GM21381 (cell line): ENCODE data around the gene PLCB1.
"Not testable (repeated sequence)": the region's sequence is repeated elsewhere in the genome, so short reads cannot be mapped to it uniquely, and the experiment has no call there.

ENCODE experiments used
- ATAC-seq: cut with Tn5 transposase; IDR thresholded peaks from one replicate; pipeline ENCODE4 v1.9.1; 2021; ENCODE audit warnings: mild to moderate bottlenecking, moderate library complexity; ENCODE audit not compliant: unreplicated experiment

PLCB1 gene

DNA sequence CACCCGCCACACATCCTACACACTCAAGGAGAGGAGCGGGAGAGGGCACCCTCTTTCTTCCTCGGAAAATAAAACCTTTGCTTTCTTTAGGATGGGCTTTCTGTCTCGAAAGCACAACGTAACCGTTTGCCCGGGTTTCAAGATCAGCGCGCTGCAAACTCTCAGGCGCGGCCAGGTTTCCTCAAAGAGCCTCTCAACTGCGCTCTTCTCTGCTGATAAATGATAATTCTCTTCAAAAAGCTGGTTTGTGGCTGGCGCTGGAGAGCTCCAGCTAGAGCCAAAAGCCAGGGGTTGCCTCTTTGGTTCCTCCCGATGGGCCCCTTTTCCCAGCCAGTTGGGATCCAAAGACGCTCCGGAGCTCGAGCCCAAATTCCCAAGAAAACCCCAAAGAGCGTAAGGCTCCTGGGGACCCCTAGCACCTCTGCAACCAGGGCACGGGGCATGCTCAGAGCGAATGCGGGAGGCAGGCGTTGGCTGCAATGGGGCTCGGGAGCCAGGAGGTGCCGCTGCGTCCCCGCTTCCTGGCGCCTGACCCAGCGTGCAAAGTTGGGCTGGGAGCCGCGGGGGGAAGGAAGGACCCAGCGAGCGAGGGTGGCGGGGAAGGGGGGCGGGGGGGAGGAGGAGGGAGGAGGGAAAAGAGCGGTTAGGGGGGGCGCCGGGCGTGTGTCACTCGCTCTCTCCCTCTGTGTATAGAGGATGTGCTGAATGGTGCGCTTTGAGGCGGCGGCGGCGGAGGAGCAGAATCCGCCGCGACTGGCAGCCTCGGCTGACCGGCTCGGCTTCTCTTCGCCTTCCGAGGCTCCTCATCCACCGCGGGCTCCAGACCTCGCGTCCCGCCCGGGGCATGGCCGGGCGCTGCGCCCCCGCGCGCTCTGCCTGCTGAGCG lies at the start of gene PLCB1:
Gene PLCB1 (plus strand): TSS at position 669 of the 886 bp plus-strand sequence. CDS start 386 bp downstream, outside the sequence.
- ATAC-seq: peak; percentile 75

DNA sequence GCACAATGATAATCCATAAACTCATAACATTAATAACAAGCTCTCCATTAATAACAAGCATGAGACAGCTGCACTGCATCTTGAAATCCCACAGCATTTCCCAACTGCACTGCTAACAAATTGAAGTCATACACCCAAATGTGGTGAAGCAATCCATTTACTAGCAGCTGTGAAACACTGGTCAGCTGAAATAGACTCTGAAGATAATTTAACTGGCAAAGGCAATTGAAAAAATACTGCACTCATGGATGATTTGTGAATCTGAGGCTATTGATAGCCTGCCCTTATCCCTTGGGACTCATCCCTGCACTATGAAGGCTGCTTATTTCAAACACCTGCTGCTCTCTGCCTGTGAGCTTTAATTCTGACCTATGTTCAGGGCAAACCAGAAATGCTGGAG lies 49.1 kb upstream of the PLCB1 start:
- ATAC-seq: no peak

DNA sequence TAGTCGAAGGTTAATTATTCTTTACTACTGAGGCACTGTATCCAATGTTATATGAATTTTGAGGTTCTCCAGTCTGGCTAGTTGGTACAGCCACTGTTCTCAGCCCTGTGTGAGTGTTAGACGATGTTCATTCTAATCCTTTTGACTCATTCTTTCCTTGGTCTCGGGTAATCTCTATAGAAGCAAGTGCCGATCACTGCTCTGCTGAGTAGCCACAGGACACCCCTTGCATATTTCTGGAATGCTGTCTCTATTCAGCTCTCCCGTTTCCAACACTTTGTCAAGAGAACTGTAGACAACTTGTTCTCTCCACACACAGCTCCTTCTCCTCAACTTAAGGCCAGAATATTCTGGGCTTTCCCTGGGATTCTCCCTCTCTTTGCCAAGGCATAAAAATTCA lies 42.4 kb upstream of the PLCB1 start:
- no peak for ATAC-seq

DNA sequence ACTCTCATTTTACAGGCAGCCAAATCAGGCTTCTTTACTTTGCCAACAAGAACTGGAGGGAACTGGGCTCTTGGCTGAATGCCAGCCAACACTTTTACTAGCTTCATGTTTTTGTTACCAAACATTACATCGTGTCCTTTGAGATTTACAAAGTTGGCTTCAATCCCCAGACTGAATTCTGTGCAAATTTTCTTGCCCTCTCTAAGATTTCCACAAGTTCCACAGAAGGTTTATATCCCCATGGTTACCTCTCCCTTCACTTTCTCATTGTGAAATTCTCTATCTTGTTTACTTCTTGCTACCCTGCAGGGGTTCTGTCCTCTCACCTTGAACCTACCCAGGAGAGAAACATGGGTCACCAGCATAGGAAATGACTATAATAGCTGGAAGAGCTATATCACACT lies 37.6 kb upstream of the PLCB1 start:
- ATAC-seq: no peak

DNA sequence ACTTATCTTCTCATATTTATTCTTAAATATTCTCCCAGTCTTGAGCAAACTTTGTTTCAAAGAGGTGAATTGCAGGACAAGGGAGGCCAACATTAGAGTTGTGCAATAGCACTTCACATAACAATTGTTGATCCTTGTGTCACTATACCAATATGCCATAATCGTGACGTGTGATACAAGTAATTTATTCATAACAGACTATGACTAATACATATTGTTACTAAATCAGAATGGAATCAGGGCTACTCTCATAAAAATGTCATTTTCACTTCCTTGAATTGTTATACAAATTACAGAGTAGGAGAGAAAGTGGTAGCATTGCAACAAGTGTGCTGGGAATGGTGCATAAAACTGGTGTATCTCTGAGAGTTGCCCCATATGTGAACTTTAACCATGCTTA lies 37.2 kb upstream of the PLCB1 start:
- no peak for ATAC-seq

DNA sequence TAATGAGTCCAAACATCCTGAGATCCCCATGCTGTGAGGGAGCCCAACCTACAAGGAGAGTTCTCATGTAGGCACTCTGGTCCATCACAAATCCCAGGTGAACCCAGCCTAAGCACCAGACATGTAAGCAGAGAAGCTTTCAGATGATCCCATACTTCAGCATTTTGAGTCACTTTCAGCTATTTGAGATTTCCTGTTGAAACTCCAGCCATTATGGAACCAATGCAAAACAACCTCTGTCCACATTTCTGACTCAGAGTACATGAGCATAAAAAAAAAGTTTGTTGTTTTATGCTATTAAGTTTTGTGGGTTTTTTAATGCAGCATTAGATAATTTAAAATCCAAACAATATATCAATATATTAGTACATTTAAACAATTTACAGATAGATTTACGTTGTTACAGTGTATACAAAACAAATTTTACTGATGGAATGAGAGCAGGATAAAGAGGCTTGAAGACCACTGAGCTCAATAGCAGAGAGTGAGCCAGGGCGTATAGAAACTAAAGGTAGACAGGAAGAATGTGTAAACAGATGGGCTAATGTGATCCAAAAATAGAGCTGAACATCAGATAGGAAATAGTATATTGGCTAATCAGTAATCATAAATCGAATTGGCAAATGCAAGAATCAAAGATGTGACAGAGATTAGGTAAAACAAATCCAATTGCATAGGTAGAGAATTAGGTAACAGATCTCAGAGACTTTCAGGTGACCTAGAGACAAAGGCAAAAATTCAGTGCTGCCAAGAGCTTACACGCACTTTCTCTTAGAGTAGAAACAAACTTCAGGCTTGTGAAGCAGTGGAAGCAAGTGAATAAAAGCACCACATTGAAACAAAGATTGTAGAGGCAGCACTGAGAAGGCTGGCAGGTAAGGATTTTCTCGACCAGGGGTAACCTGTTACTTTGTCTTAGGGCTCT lies 36.2 kb upstream of the PLCB1 start:
- no peak for ATAC-seq

DNA sequence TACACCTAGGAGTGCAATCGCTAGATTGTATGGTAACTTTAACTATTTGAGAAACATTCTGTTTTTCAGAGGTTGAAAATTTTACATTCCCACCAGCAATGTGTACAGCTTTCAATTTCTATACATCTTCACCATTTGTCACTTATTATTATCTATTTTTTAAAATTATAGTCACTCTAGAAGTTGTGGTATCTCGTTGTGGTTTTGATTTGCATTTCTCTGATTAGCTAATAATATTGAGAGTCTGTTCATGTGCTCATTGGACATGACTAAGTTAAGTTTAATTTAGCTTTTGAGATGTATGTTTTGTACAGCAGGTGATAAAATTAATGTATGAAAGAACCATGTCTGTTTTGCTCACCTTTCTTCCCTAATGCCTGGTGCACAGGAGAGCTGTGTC lies 34.8 kb upstream of the PLCB1 start:
- no peak for ATAC-seq

DNA sequence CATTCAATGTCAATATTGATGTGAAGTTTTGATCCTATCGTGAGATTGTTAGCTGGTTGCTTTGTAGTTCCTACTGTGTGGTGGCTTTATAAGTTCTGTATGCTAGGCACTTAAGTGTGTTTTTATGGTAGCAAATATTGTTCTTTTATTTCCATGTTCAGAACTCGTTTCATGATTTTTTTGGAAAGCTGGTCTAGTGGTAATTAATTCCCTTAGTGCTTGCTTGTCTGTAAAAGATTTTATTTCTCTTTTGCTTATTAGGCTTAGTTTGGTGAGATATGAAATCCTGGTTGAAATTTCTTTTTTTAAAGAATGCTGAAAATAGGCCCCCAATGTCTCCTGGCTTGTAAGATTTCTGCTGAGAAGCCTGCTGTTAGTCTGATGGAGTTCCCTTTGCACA lies 27.8 kb upstream of the PLCB1 start:
- no peak for ATAC-seq

DNA sequence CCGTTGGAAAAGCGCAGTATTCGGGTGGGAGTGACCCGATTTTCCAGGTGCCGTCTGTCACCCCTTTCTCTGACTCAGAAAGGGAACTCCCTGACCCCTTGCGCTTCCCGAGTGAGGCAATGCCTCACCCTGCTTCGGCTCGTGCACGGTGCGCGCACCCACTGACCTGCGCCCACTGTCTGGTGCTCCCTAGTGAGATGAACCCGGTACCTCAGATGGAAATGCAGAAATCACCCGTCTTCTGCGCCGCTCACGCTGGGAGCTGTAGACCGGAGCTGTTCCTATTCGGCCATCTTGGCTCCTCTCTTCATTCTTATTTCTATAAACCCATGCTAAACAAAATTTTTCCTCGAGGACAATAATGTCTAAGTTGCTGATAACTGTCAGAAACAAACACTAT lies 17.5 kb upstream of the PLCB1 start:
- not testable (repeated sequence) for ATAC-seq

DNA sequence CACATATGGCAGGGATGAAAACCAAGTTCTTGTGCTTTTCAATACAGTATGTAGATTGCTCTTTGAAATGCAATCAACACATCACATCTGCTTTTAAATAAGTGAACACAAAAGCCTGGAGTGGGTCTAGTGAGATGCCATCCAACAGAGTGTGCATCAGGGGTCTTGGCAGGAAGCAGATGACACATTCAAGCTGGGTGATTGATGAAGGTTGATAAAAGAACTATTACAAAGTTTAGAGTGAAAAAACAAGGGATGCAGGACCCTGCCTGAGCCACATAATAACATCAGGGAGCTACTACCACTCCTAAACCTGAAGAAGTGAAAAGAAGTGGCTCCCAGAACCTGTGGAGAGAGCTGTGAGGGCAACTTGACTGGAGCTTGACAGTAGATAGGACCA lies 16.6 kb upstream of the PLCB1 start:
- no peak for ATAC-seq

DNA sequence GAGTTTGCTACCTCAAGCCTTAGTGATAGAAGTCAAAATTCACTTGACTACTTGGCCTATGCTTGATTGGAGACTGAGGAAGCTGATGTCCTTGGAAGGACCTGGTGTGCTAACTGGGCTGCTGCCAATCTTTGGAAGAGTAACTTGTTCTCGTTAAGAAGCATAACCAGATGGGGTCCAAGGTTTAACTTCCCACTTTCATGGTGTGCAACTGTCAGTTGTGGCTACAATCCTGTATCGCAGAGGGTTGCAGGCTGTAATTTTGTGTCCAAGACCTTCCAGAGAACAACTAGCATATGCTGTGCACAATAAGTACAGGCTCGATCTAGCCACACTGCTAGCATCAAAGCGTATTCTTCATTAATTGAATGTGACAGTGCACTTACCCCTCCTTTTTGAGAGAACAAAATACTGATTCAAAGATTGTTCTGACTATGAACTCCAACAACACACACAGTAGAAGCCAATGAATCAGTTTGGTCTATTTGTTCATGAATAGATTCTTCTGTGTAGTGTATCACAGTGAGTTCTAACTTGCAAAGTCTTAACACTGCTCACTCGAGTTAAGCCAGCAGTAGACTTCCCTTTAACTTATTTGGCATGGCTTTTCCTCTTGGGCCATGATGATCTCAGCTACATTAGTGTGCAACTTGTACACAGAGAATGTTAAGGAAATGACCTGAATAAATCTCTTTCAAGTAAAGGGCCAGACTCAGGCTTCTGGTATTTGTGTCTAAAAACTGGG lies 15.8 kb upstream of the PLCB1 start:
- ATAC-seq: no peak

DNA sequence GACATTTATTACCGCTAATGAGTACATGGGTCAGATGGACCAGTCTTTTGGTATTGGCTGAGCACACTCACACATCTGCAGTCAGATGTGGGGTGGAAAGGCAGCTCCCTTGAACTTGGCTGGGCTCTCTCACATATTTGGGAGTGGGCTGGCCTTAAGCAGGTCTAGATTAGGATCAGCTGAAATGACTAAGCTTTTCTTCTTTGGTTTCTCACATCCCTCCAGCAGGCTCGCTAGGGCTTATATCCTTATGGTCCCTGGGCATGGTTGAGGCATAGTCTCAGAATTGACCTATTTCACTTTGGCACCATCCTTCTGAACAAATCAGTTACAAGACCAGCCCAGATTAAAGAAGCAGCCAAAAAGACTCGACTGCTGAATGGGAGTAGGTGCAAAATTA lies 14.4 kb upstream of the PLCB1 start:
- ATAC-seq: no peak

DNA sequence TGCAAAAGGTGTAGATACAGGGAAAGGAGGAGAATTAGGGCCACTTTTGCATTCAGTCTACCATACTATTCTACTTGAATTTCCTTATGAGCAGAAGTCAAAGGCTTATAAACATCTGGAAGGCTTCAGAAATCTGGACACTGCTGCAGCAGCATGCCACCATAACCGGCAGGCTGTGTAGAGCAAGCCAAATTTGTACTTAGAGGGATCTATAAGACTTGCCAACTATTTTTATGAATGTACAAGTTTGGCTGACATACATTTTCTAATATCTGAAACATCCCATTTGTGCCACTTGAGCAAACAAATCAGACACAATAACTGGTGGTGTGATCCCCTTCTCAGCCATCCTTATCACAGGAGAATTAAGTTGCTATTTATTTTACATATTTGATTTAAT lies 14.0 kb upstream of the PLCB1 start:
- no peak for ATAC-seq

DNA sequence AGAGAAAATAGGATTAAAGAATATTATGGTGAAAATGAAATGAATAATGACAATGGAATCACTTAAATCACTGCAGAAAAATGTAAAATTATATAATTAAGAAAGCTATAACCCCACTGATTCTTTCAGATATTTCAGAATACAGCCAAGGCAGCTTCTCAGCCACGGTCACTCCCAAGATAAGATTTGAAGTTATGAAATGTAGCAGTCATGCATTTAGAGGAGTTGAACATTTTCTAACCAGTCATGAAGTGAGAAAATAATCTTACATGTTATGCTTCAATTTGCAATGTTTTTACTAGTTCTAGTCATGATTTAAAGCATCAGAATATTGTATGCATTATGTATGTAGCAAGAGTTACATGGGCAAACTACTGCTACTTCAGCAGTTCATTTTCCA lies 13.3 kb upstream of the PLCB1 start:
- ATAC-seq: no peak

DNA sequence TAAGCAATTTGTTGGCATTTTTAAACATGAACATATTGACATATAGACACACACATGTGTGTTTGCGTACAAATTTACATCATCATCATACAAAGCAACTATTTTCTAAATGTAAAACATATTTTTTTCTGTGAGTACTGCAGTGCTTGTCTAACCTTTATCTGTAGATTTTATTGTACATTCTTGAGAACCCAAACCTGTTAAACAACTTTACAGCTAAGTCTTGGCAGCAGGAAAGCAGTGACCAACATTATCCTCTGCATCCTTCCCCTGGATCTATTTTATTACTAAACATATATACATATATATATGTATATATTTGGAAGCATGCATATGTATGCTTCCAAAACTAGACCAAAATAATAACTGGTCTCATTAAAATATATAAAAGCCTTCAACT lies 10.4 kb upstream of the PLCB1 start:
- ATAC-seq: no peak

DNA sequence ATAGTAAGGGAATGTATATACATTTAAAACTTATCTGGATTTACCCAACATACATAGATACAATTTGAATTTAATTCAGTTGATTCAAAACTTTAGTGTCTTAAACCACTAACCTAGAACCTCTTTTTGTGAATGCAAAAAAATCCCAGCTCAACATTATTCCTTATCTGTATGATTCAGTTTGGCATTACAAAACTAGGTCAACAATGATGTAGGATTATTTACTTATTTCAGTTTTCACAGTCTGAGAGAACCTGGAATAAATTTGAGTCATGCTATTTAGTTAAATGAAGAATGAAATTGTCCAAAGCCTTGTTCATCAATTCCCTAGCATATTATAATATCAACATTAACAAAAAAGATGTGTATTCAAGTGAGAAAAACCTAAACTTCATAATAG lies 7.4 kb upstream of the PLCB1 start:
- no peak for ATAC-seq

DNA sequence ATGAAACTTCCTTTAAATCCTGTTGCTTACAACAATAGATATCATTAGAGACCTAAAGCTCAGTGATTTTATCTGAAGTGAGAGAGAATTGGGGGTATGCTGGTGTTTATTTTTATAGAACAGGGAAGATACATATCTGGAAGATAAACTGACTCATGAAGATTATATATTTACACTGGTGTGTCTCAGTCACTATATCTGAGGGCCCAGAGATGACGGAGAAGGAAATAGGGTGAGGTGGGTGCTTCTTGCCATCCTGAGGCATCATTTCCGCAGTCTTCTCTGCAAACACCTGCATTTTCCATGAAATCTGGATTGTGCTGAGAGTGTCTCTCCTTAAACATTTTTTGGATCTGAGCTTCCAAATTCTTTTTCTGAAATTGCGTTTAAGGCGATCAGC lies 5.9 kb upstream of the PLCB1 start:
- ATAC-seq: no peak

DNA sequence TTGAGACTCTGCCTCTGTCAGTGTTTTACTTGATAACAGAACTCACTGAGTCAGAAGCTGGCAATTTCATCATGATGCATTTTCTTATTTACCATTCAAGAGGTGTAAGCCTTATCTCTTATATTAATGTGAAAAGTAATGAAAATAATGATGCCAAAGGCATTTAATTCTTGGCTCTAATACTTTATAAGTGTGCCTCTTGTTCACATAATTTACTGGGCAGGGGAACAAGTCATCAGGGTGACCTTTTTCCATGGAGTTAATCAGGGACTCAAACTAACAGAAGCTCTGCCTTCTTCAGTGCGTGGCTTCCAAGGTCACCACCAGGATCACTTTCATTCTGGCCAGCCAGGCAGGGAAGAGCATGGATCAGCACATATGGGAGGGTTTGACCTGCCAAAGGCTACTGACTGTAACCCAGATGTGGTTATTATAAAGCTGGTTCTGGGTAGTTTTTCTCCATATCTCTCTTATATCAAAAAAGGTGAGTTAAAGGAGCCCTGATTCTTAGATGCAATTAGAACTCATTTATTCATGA lies 5.2 kb upstream of the PLCB1 start:
- ATAC-seq: no peak

DNA sequence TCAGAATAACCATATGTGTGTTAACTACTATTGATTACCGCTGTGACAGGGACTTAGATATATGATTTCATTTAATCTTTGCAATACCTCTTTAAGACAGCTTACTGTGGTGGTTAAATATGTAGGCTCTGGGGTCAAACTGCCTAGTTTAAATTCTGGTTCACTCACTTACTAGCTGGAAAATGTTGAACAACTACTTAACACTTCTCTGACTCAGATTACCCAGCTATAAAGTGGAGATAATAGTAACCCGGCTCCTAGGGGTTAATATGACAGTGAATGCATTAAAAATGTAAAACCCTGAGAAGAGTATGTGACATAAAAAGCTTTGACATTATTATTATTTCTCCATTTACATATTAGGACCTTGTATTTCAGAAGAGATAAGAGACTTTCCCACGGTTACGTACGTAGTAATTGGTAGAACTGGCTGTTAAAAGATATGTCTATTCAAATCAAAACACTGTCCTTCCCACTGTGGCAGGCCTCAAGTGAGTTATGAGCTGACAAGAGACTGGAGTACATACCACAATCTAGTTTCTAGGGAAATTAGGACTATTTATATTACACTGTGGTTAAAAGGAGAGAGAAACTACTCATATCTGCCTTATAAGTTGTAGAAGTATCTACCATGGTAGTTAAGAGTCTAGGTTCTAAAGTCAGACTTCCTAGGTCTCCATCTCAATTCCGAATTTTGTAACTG lies 4.4 kb upstream of the PLCB1 start:
- ATAC-seq: peak; percentile 64

DNA sequence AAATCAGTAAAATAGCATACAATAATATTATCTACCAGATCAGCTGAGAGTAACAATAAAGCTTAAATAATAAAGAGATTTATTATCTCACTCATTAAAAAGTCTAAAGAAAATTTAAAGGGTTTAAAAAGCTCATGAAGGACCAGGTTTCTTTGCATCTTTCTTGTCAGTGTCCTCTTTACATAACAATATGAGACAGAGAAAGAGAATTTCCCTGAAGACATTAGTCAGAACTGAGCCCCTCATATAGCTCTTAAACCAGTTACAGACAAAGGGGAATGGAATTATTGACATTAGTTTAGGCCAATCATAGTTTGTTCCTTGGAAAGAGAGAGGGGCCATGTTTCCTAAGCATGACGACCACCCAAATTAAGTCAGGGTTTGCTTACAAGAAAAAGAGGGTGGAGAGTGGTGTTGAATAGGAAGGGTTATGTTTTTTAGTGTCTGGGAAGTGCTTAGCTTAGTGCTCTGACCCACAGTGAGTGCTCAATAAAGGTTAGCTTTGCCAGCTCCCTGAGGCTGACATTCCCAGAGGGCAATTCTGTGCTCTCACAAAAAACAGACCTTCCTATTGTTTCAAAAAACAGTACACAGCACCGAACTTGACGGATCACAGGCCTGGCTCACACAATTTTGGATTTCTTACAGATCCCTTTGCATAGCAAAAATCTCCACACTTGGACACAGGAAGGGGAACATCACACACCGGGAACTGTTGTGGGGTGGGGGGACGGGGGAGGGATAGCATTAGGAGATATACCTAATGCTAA lies 3.6 kb upstream of the PLCB1 start:
- ATAC-seq: no peak
